ENCODE data around the gene SLC23A3. TPM values are rescaled to one million over a fixed set of nuclear protein-coding genes. Genes with fewer than 3 reads are reported as not detected.

SLC23A3 gene
- total RNA-seq, 1 donor from 2014 or later, result 0.31 TPM

GRCh38 chr2:219140722-219141121, 29.1 kb downstream of the SLC23A3 start:
- no peak for DNase-seq

GRCh38 chr2:219133976-219134375, 35.9 kb downstream of the SLC23A3 start:
- DNase-seq, result no peak

DNA sequence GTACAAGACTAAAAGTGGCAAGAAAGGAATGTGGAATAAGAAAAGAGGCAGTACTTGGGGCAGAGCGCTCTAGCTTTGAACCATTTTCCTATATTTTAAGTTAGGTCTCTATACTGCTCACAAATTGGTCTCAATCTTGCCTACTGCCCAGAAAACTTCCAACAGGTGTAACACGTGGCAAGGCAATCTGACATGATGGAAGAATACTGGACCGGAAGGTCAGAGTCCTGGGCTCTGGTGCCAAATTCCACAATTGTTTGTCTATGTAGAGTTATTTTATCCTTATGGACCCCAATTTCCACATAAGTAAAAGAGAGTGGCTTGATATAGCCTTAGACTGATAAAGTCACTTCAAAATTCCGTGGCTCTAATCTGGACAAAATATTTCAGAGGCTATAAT, 38.1 kb downstream of the SLC23A3 start:
- DNase-seq, result no peak

- no peak for DNase-seq
These were observed 38.5 kb downstream of the SLC23A3 start for GRCh38 chr2:219131327-219131726.

GRCh38 chr2:219129589-219129988, 40.2 kb downstream of the SLC23A3 start:
- DNase-seq, result no peak

GRCh38 chr2:219128396-219128795, 41.4 kb downstream of the SLC23A3 start:
- no peak for DNase-seq

DNA sequence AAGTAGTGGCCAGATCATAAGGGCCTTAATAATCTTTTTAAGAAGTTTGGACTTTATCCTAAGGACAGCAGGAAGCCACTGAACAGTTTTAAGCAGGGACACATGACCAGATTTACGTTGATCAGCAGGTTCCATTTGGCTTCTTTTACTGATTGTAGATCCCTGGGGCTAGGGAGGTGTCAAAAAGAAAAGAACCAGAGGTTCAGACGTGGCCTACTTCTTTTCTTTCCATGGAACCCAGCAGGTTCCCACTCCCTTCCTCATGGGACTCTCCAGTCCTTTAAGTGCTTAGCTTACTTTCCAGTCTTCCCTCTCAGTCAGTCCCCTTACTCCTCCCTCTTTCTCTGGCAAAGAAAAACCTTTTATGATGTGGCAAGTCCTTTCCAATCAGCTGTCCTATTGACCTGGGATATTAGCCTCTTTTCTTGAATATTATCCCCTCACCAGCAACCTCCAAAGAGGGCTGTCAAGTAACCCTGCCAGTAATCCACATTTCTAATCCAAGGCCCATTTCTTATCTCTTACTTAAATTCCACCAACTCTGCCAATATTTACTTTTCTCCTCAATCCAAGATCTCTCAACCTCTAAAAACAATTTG, 42.7 kb downstream of the SLC23A3 start:
- DNase-seq, result no peak

- no peak for DNase-seq
These were observed 43.3 kb downstream of the SLC23A3 start for GRCh38 chr2:219126555-219126954.

DNA sequence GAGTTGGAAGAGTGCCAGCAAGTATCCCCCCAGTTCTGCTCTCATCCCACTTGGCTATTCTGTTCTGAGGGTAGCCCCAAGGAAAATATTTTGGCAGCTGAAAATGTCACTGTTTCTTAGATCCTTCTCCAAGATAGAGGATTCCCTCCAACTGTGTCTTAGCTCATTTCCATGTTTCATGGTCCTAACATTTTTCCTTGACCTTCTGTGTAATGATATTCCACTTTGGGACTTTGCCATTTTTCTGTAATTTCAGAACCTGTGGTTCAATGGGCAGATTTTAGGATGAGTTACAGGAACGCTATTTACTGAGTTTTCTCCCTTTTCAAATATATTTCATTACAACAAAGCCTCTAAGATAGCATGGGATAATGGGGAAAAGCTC, 44.0 kb downstream of the SLC23A3 start:
- no peak for DNase-seq

GRCh38 chr2:219125225-219125885, 44.5 kb downstream of the SLC23A3 start:
- no peak for DNase-seq

DNA sequence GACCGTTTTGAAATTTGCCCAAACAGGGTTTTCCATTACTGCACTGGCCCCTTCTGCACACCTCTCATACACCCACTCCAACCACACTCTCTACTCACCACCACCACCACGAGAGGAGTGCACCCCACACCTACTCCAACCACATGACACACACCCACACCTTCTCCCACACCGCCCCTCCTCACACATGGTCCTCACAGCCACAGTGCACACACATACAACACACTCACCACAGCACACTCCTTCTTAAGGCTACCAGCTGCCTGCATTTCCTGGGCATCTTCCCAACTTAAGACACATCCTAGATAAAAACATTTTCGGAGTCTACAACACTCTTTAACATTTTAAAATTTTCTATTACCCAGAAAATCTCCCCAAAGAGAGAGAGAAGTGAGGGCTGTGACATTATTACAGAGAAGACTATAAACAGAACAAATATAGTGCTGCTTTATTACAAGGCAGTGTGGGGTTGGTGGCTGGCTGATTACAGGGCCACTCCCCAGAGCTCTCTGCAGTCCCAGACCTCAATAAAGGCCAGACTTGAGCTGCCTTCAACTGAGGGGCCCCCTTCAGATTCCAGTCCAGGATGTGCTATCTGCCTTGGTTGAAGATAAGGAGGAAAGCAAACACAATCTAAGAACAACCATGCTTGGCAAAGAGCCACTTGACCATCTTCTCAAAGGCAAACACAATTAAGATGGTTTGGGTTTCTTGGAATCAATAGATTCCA, 45.3 kb downstream of the SLC23A3 start:
- peak; percentile 18 for DNase-seq

DNA sequence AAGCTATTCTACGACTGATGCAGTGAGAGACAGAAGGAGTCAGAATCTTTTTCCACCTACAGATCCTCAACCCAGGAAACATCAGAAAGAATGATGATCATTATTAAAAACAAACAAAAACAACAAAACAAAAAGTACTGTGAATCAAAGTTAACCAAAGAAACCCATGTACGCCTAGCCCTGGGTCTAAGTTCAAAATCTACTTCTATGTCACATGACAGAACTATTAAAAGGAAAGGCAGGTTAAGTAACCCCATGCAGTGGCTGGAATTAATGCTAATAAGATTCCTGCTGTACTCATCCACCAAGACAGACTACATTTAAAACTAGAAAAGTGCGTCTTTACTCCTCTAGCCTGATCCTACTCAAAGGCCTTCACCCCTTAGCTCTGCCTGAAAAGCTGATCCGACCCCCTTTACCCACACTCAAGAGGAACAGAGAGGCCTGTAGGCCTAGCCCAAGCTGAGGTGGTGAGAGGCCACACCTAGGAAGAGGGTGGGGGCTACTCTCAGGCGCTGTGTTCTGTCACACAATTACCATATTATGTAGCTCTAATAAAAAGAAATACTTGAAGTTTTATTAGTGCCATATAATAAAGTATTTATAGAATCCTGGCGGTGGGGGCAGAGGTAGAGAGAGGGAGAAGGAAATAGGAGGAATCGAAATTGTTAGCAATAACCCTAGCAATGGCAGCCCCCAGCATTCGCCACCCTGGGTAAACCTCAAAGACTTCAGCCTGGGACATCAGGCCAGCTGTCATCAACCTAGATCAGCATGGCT, 46.3 kb downstream of the SLC23A3 start:
- no peak for DNase-seq

DNA sequence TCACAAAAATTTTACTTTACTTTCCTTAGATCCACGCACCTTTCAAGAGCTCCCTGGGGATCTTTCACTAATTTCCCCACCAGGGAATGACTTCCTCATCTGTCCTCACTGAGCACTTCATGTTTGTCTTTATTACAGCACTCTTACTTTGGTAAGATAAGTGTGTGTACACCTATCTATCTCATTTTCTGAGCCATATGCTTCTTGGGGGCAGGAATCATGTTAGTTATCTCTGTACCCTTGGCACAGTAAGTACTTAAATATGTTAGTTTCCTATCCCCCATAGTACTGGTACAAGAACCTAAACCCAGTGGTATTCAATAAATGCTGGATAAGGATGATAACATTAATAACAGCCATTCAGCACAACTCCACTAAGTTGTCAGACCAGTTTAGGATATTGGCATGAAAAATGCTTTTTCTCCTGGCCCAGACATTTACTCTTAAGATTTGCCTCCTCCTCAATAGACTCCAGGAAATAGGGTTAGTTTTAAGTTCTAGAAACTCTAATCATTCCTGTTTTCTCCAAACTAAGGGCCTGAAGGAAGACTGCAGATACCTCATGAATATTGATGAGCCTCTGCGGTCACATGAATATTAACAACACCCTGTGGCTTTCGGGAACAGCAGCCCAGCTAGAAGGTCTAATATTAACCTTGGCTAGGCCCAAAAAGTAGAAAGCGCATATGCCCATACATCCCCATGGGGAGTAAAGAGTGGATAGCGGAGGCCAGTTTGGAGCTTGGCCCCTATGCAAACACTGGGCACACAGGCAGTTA, 47.4 kb downstream of the SLC23A3 start:
- DNase-seq, result no peak

DNA sequence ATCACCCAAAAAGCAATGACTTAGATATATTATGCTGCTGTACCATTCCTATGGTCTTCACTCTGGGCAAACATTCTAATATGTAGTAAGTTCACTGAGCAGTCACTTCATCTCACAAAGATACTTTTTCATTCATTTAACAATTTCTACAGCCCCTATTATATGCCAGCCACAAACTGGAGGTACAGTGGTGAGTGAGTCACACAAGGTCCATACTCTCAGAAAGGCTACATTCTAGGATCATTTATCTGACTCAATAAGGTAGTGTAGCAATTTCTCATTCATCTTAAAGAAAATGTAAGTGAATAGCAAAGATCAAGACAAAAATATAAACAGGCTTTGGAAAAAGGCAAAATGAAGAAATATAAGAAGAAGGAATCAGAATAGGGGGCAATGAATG, 49.7 kb downstream of the SLC23A3 start:
- no peak for DNase-seq

GRCh38 chr2:219119422-219120043, 50.3 kb downstream of the SLC23A3 start:
- no peak for DNase-seq

DNA sequence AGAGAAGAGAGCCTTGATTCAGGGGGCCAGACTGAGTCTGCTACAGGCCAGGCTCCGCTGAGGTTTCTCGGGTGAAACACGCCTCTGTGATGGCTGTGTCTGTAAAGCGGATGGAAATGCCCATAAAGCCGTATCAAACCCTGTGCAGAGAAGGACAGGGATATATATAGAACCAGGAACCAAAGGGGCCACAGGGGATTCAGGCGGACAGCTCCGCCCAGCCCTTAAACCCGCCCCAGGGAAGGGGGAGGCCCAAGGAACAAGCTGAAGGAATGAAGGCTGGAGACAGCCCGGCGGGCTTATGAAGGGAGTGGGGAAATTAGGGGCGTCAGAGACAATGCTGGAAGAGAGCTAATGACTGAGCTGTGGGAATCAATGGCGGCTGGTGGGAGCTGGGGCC, 51.3 kb downstream of the SLC23A3 start:
- DNase-seq, result no peak

GRCh38 chr2:219116776-219117646, 52.8 kb downstream of the SLC23A3 start:
- DNase-seq, result no peak

DNA sequence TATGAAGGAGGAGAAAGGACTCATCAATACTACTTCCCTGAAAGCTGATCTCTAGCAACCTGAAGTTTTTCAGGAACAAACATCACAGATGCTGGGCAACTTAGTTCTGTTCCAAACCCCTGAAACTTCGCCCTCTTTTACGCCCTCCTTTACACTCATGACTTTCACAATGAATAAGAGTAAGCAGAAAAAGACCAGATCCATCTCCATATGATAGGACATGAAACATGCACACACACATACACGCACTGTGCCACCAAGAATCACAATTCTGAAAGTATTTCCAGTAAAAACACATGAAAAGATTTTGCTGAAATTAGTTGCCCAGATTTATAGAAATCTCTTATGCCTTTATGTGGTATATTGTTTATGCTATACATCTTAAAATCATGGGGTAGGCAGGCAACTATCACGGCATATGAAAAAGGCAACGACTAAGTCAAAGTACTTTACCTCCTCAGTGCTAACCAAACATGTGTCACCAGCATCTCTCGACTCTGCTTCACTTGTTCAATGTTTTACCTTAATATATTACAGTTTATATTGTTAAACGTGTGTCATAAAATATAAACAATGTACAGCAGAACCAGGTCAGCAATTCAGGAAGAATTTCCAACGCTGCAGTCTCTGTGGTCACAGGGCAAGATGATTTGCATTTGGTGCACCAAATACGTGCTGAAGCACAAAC, 57.0 kb downstream of the SLC23A3 start:
- DNase-seq, result no peak

DNA sequence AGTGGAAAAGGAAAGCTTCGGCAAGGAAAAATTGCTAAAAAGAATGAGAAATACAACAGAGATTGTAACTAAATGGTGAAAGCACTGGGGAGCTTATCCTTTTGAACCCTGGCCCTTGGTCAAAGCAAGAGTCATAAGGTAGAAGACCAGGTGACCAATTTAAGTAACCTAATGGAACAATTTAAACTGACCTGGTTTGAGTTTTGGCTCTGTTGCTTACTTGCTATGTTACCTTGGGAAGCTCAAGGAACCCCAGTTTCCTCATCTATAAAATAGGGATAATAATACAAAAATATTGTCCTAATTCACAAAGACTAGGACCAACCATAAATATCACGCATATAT, 57.8 kb downstream of the SLC23A3 start:
- no peak for DNase-seq
